Activated CD8-positive, alpha-beta memory T cell treated with anti-CD3 and anti-CD28 coated beads, Interleukin-2, amount 50 U/mL, for 1 hour (primary cell): ENCODE measurements around the gene HPCAL1.

Experiments used
- DNase-seq: peaks from one replicate; pipeline ENCODE4 v3.0.0-alpha.2; 2020; ENCODE audit errors: extremely low read depth

Gene HPCAL1

GRCh38 chr2:10337449-10338269 lies 35.0 kb downstream of the HPCAL1 start:
- no peak for DNase-seq

GRCh38 chr2:10338270-10339188 lies 35.8 kb downstream of the HPCAL1 start:
- no peak for DNase-seq

- DNase-seq, result no peak
Measured at GRCh38 chr2:10339647-10340592, 37.2 kb downstream of the HPCAL1 start.

GRCh38 chr2:10340593-10340975 lies 37.9 kb downstream of the HPCAL1 start:
- DNase-seq, result no peak

GRCh38 chr2:10341193-10341592 lies 38.5 kb downstream of the HPCAL1 start:
- DNase-seq, result no peak

- DNase-seq, result no peak
Measured at GRCh38 chr2:10342245-10342951, 39.7 kb downstream of the HPCAL1 start.

- DNase-seq, result no peak
Measured at GRCh38 chr2:10343191-10343590, 40.5 kb downstream of the HPCAL1 start.

GRCh38 chr2:10343658-10344057 lies 41.0 kb downstream of the HPCAL1 start:
- DNase-seq, result no peak

- no peak for DNase-seq
Measured at GRCh38 chr2:10344105-10345066, 41.7 kb downstream of the HPCAL1 start.

GRCh38 chr2:10345126-10345525 lies 42.4 kb downstream of the HPCAL1 start:
- DNase-seq, result no peak

GRCh38 chr2:10345813-10346212 lies 43.1 kb downstream of the HPCAL1 start:
- no peak for DNase-seq

- no peak for DNase-seq
Measured at GRCh38 chr2:10346929-10347561, 44.3 kb downstream of the HPCAL1 start.

- DNase-seq, result no peak
Measured at GRCh38 chr2:10347562-10347948, 44.9 kb downstream of the HPCAL1 start.

GRCh38 chr2:10348891-10349290 lies 46.2 kb downstream of the HPCAL1 start:
- no peak for DNase-seq

GRCh38 chr2:10350761-10351160 lies 48.1 kb downstream of the HPCAL1 start:
- DNase-seq, result no peak

GRCh38 chr2:10352361-10352760 lies 49.7 kb downstream of the HPCAL1 start:
- no peak for DNase-seq

- no peak for DNase-seq
Measured at GRCh38 chr2:10352972-10353371, 50.3 kb downstream of the HPCAL1 start.

- DNase-seq, result no peak
Measured at GRCh38 chr2:10353931-10354330, 51.2 kb downstream of the HPCAL1 start.

GRCh38 chr2:10354399-10354798 lies 51.7 kb downstream of the HPCAL1 start:
- no peak for DNase-seq
